NCI-H460 (cell line): ENCODE data around the gene DENND4B. TPM values are rescaled to one million over a fixed set of nuclear protein-coding genes. Genes with fewer than 3 reads are reported as not detected.
A peak's percentile ranks its signal among the peaks of the same experiment; 100 is the strongest.
"Not testable (repeated sequence)": the region's sequence is repeated elsewhere in the genome, so short reads cannot be mapped to it uniquely, and the experiment has no call there.

Experiments used
- DNase-seq: peaks from one replicate; pipeline ENCODE4 v3.0.0-alpha.2; 2016; ENCODE audit warnings: low read depth; ENCODE audit errors: extremely low read depth
- total RNA-seq: library from RNA; depleted of rRNA; stranded (reverse); fragments of >200 nt; shearing (Covaris generic); gene quantifications from 2 replicates; pipeline ENCODE4 v1.2.3, GENCODE V29; 2014

The DENND4B gene
- total RNA-seq, 1 experiment from 2014 or later, result 26.2 TPM

DNA sequence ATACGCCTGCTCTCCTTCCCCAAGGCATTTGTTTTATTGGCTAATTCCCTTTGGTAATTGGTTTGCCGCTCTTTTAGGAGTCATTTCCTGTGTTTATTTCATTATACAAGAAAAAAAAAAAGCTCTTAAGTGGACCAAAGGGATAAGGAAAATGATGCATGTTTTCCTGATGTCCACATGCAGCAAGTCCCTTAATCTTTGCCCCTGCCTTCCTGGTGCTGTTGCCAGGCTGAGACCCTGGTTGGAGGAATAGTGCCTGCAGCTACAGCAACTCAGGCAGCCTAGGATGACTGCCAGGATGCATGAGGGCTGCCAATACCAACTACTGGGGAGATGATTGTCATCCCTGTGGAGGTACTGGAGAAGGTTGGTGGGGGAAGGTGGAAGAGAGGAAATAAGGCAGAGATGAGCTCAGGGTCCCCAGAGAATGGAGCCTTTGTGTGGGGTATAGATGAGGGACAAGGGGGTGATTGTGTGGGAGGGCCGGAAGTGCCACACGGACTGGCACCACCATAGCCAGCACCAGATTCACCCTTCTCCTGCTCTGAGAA, 17.7 kb downstream of the DENND4B start:
- no peak for DNase-seq

DNA sequence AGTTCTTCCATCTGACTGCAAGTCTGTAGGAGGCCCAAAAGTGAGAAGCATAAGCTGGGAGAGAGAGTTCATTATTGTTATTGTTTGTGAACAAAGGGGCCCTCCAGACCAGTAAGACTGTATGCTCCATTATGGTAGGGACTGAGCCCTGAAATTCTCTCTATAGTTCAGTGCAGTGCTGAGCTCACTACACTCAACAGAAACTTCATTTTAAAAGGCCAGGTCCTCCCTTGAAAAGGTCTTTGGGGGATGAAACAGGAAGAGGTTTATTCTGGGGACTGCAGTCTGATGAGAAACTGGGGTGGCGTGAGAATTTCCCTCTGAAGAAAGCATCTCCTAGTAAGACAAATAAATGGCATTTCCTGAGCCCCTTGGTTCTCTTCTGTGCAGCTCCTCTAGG, 18.3 kb downstream of the DENND4B start:
- no peak for DNase-seq

DNA sequence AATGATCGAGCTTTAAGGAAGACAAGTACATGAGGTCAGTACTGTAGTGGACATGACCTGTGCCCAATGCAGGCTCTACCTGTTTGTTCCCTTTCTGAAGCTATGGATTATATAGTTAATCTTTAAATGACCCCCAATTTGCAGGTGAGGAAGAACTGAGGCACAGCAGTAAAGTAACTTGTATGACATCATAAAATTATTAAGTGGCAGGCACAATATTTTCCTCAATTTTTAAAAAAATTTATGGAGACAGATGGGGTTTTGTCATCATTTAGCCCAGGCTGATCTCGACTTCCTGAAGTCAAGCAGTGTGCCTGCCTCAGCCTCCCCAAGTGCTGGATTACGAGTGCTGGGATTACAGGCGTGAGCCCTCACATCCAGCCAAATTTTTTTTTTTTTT, 20.1 kb downstream of the DENND4B start:
- no peak for DNase-seq

DNA sequence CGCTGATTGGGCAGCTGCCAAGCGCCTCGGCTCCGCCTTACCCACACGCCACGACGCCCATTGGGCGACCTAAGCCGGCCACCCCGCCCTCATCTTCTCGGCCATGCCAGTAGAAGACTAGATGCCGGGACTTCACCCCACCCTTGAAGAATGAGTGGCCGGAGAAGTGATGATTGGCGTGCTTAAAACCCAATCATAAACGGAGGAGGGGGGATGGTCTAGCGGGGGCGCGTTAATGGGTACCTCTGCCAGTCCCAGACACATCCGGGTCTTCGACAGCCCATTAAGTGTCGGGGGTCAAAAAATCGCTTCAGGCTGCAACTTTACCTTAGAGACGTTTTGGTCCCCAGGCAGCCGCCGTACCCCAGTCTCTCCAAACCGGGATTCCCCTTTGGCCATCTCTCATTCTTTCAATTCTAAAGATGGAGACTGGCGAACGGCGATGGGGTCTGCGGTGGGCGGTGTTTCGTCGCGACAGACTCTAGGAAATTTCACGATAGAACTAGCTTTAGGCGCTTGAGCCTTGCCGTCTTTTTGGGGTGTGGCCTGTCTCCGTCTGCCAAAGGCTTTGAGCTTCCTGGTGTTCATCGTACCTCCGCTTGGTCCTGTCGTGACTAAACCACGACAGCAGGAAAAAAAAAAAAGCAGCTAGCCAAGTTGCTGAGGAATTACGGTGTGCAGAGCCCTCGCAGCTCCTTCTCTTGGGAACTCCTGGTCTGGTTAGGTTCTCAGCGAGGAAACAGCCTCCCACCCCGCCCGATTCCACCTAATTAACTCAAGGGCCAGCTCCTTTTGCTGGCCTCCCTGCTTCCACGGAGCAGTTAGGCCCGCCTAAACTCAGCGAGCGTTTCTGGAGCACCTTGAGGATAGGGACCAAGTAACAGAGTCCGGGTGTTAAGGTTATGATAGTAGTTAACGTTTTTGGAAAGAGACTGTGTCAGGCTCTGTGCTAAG, 23.3 kb downstream of the DENND4B start, which contains the start of gene GATAD2B:
GATAD2B (minus strand) TSS at position 1 of the 954 bp plus-strand sequence. CDS start 94,625 bp downstream, outside the sequence.
- DNase-seq, result peak; percentile 100

DNA sequence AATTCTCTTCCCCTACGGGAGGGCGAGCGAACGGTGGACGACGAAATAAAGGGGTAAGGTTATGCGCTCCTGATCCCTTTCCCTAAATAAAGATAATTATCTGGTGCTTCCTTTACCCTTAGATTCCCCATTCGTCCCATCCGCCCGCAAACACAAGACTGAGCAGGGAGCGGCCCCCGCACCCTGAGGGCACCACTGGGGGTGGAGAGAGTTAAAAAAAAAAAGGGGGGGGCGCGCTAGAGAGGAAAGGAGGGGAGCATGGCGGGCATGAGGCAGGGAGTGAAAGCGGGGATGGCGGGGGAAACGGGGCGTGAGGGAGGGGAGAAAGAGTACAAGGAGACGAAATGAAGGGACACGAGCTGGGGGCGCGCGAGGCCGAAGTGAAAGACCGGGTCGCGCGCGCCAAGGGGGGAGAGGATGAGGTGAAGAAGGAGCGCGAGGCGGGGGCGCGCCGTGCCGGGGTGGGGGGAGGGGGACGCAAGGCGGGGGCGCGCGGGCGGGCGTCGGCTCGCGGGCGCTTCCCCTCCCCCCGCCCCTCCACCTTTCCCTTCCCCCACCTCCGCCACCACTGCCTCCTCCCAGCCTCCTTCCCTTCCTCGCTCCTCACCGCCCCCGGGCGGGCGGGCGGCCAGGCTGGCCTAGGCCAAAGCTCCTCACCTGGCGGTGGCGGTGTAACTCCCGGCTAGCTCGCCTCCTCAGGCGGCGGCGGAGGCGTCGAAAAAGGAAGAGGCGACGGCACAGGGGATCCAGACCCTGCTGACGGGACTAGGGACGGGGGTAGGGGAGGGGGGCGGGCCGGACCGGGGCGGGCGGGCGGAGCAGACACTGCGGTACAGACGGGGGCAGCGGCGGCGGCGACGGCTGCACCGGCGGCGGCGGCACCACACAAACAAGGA, 24.2 kb downstream of the DENND4B start:
- DNase-seq, result peak; percentile 44

DNA sequence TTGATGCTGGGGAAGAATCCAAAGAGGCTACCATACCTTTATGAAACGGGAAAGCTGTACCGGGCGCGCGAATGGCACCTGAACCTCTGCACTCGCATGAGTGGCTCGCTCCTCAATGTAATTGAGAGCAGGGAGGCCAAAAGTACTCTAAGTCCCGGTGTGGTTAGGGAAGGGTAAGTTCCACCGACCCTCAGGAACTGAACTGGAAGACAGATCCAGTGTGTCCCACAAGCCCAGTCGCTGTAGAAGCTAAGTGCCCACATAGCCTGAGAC, 24.8 kb downstream of the DENND4B start:
- no peak for DNase-seq

DNA sequence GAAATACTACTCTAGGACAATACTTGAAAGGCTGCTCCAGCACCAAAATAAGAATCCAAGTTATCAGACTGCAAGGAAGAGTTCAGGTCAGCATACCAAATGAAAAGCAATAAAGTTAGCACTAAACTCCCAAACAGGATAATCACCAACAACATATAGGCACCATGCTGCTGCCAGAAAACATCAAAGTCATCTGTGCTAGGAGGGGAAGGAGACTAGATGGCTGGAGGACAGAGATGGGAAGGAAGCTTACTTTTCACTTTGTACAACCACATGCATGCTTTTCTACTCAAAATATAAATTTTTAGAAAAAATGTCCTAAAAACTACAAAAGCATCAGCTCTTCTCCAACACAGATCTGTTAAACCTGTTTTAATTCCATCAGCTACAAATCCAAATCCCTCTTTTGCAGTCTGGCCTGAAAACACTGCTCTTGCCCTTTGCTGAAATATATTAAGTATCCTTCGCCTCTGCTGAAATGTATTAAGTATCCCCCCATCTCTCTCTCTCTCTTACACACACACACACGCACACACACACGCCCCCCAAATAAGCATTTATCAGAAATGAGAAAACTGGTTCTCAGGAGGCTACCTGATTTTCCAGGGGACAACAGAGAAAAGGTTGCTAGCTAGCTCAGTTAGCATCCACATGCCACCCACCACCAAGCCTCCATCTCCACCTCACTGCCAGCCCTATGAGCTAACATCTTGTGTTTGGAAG, 25.3 kb downstream of the DENND4B start:
- no peak for DNase-seq

DNA sequence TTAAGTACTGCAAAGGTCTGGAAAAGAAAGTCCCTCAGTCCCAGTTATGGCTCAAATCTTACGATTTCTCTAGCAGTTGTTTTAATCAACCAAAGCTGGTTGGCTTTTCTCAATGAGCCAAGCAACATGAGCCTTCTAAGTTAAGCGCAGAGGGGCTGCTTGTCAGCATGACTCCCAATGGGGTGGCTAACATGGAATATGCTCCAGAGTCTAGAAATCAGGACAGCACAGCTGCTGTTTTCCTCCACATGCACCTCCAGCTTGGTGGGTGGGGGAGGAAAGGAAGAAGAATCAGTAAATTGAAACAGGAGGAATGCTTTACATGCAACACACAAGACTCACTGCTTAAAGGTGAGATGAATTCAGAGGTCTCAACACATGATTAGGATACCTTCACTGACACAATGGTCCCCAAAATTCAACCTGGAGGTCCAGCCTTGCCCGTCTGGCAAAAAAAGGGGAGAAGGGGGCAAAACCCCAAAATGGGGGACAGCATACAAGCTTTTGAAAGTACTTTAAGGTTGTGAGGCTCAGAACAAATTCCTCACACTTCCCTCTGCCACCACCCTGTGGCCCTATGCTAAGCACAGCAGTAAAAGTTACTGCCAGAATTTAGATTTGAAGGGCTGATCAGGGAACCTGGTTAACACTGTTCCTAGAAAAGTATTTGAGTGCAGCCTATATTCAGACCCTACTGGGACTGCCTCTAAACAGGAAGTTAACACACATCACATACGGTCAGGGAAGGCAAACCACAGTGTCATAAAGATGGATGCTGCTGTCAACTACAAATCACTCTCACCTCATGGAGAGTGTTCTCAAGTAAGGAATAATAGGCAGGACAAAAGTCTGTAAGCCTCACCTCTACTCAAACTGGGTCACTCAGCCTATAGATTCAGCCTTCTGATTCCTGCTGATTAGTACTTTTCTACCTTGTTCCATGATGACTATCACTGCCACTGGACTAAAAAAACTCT, 26.4 kb downstream of the DENND4B start:
- DNase-seq, result no peak

DNA sequence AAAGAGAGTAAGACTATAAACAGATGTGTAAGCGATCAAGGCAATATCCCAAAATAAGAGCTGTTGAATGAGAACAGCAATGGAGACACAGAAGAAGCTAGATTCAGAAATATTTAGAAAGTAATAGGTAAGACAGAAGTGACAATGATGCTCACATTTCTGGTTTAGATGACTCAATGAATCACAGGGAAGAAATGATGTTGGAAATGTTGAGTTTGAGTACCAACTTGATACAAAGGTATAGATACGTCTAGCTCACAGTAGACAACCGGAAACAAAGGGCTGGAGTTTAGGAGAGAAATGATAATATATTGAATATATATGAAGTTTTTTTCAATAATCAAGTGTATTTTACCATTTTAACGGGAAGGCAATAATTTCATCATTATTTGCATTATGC, 30.2 kb downstream of the DENND4B start:
- no peak for DNase-seq

DNA sequence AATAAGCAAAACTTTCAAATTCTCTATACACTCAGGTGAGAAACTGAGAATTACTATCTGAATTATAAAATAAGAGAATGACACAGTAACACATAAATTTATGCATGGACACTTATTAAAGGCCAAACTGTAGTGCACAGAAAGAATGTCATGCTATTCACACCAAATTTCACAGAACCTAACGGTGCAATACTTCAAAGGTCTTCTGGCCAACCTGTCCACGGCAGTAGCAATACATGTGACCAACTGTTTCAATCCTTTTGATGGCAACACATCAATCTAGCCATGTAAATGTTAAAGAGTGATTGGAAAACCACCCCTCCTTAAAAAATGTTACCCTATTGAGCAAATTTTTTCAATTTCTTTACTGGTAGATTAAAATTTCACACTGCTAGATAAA, 34.2 kb downstream of the DENND4B start:
- no peak for DNase-seq

DNA sequence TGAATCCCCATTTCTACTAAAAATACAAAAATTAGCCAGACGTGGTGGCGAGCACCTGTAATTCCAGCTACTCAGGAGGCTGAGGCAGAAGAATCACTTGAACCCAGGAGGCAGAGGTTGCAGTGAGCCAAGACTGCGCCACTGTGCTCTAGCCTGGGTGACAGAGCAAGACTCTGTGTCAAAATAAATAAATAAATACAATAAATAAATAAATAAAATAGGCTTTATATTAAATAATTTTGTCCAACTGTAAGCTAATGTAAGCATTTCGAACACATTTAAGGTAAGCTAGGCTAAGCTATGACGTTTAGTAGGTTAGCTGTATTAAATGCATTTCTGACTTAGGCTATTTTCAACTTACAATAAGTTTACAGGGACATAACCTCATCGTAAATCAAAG, 36.0 kb downstream of the DENND4B start:
- not testable (repeated sequence) for DNase-seq

DNA sequence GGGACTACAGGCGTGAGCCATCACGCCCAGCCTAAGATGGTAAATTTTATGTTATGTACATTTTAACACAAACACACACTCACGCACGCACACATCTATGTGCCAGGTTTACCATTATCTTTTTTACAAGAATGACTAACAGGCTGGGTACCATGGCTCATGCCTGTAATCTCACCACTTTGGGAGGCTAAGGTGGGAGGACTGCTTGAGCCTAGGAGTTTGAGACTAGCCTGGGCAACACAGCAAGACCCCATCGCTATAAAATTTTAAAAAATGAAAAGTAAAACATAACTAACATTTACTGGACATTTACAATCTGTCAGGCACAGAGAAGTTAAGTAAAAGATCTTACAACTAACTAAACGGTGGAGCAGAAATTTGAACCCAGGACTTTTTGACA, 38.4 kb downstream of the DENND4B start:
- no peak for DNase-seq

DNA sequence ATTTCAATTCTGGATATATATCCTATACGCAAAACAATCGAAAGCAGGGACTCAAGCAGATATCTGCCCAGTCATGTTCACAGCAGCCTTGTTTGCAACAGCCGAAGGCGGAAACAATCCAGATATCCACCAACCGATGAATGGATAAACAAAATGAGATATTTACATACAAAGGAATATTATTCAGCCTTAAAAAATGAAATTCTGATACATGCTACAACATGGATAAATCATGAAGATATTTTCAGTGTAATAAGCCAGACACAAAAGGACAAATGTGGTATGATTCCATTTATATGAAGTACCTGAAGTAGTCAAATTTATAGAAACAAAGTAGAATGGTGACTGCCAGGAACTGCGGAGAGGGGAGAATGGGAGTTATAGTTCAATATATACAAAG, 39.4 kb downstream of the DENND4B start:
- DNase-seq, result no peak

DNA sequence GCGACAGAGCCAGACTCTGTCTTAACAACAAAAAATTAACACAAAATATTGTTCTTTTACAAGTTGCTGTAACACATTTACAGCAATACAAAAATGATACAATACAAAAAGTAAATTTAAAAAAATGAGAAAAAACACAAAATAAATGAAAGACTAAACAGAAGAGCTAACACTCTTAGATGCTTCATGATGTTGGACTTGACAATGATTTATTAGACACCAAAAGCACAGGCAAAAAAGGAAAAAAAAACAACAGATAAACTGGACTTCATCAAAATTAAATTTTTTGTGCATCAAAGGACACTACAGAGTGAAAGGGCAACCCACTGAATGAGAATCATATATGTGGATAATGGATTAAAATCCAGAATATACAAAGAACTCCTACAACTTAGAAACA, 40.1 kb downstream of the DENND4B start:
- no peak for DNase-seq

DNA sequence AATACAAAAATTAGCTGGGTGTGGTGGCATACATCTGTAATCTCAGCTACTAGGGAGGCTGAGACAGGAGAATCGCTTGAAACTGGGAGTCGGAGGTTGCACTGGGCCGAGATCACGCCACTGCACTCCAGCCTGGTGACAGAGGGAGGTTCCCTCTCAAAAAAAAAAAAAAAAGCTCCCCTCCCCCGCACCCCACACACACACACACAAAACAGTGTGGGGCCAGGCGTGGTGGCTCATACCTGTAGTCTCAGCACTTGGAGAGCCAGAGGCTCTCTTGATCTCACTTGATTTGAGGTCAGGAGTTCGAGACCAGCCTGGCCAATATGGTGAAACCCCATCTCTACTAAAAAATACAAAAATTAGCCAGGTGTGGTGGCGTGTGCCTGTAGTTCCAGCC, 40.6 kb downstream of the DENND4B start:
- DNase-seq, result not testable (repeated sequence)

DNA sequence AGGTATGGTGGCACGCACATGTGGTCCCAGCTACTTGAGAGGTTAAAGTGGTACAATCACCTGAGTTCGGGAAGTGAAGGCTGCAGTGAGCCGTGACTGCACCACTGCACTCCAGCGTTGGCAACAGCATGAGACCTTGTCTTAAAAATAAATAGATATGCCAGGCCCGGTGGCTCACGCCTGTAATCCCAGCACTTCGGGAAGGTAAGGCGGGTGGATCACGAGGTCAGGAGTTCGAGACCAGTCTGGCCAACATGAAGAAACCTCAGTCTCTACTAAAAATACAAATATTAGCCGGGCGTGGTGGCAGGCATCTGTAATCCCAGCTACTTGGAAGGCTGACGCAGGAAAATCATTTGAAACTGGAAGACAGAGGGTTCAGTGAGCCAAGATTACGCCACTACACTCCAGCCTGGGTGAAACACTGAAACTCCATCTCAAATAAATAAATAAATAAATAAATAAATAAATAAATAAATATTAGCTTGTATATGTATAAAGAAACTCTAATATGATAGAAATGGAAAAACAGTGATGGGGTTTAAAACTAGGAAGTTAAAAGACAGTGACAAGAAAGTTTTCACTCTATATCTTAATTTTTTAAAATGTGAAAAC, 42.6 kb downstream of the DENND4B start:
- no peak for DNase-seq

DNA sequence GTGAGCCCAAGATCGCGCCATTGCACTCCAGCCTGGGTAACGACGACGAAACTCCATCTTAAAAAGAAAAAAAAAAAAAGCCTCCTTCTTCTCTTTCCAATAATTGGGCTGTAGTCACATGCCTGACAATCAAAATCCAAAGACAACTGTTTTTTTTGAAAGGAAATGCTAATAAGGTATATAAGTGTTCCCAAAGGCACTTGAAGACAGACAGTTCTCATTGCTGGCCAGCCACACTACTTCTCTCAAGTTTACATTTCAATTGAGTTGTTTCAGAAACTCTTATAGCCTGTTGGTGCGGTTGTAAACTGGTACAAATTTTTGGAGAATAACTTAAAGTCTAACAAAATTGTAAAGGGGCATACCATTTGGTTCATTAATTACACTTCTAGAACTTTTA, 47.0 kb downstream of the DENND4B start:
- no peak for DNase-seq

DNA sequence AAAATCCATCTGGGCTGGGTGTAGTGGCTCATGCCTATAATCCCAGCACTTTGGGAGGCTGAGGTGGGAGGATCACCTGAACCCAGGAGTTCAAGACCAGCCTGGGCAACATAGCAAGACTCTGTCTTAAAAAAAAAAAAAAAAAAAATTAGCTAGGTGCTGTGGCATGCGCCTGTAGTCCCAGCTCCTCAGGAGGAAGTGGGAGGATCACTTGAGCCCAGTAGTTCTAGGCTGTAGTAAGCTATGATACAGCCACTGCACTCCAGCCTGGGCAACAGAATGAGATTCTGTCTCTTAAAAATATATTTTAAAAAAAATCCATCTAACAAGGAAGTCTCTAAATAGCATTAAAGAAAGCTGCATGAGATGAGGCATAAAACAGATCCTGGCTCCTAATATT, 50.7 kb downstream of the DENND4B start:
- not testable (repeated sequence) for DNase-seq

DNA sequence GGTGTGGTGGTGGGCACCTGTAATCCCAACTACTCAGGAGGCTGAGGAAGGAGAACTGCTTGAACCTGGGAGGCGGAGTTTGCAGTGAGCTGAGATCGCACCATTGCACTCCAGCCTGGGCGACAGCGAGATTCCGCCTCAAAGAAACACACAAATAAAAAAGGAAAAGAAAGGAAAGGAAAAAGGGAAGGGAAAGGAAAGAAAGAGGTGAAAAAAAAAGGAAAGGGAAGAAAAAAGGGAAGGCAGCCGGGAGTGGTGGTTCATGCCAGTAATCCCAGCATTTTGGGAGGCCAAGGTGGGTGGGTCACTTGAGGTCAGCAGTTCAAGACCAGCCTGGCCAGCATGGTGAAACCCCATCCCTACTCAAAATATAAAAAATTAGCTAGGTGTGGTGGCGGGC, 55.5 kb downstream of the DENND4B start:
- not testable (repeated sequence) for DNase-seq
